Mesendoderm (in vitro differentiated cells): Measurements from ENCODE around the gene IQSEC1.

Source experiments
- DNase-seq: peaks from one replicate; pipeline ENCODE4 v3.0.0; 2013
- H2AK5ac ChIP-seq: 2 replicates; pipeline ENCODE4 v1.6.1; 2013; ENCODE audit warnings: low read length, inconsistent platforms
- H2BK120ac ChIP-seq: 2 replicates; pipeline ENCODE4 v1.6.1; 2013; ENCODE audit warnings: low read depth, mild to moderate bottlenecking, low read length, moderate library complexity, mixed read lengths
- H2BK15ac ChIP-seq: replicated peaks from 2 replicates; pipeline ENCODE4 v1.6.1; 2013; ENCODE audit warnings: low read depth, mild to moderate bottlenecking, moderate library complexity
- H2BK5ac ChIP-seq: 2 replicates; pipeline ENCODE4 v1.6.1; 2013; ENCODE audit warnings: low read length, inconsistent platforms
- H3K18ac ChIP-seq: 2 replicates; pipeline ENCODE4 v1.6.1; 2013; ENCODE audit warnings: mild to moderate bottlenecking, low read length, mixed read lengths
- H3K23ac ChIP-seq: one replicate; pipeline ENCODE4 v1.6.1; 2013; ENCODE audit warnings: low read length
- H3K27ac ChIP-seq: 2 replicates; pipeline ENCODE4 v1.5.1; 2013; ENCODE audit warnings: low read depth, mild to moderate bottlenecking, inconsistent platforms, low read length, moderate library complexity
- H3K27me3 ChIP-seq: 2 replicates; pipeline ENCODE4 v1.6.1; 2013; ENCODE audit warnings: low read length, control low read depth, mild to moderate bottlenecking, inconsistent platforms; ENCODE audit not compliant: insufficient read depth, poor library complexity
- H3K36me3 ChIP-seq: 2 replicates; pipeline ENCODE4 v1.6.1; 2013; ENCODE audit warnings: low read length, inconsistent platforms; ENCODE audit not compliant: control insufficient read depth, insufficient read depth
- H3K4ac ChIP-seq: one replicate; pipeline ENCODE4 v1.6.1; 2013; ENCODE audit warnings: low read depth, mild to moderate bottlenecking, low read length, moderate library complexity
- H3K4me1 ChIP-seq: 2 replicates; pipeline ENCODE4 v1.6.1; 2013; ENCODE audit warnings: low read depth, low read length, inconsistent platforms; ENCODE audit not compliant: control insufficient read depth
- H3K4me2 ChIP-seq: 2 replicates; pipeline ENCODE4 v1.6.1; 2013; ENCODE audit warnings: low read length
- H3K4me3 ChIP-seq: 2 replicates; pipeline ENCODE4 v1.5.1; 2013; ENCODE audit warnings: mild to moderate bottlenecking, low read length
- H3K56ac ChIP-seq: one replicate; pipeline ENCODE4 v1.6.1; 2013; ENCODE audit warnings: low read length
- H3K79me1 ChIP-seq: 2 replicates; pipeline ENCODE4 v1.6.1; 2013; ENCODE audit warnings: low read length, inconsistent platforms
- H3K79me2 ChIP-seq: 2 replicates; pipeline ENCODE4 v1.6.1; 2013; ENCODE audit warnings: mild to moderate bottlenecking, low read length; ENCODE audit not compliant: control insufficient read depth, insufficient read depth
- H3K9ac ChIP-seq: 2 replicates; pipeline ENCODE4 v1.6.1; 2013; ENCODE audit warnings: low read length, inconsistent platforms
- H4K5ac ChIP-seq: one replicate; pipeline ENCODE4 v1.6.1; 2013; ENCODE audit warnings: low read length
- H4K8ac ChIP-seq: one replicate; pipeline ENCODE4 v1.6.1; 2013; ENCODE audit warnings: low read depth, mild to moderate bottlenecking, control low read depth, low read length, moderate library complexity
- WGBS: extraction: QIAGEN DNeasy Blood & Tissue Kit; methylation state at CpG from one replicate; pipeline ENCODE4 v1.1.7; 2013; ENCODE audit warnings: low lambda C conversion rate, missing lambda C conversion rate; ENCODE audit not compliant: insufficient coverage; ENCODE audit errors: extremely low coverage; 5-methylcytosine and 5-hydroxymethylcytosine counted together

IQSEC1 gene

DNA sequence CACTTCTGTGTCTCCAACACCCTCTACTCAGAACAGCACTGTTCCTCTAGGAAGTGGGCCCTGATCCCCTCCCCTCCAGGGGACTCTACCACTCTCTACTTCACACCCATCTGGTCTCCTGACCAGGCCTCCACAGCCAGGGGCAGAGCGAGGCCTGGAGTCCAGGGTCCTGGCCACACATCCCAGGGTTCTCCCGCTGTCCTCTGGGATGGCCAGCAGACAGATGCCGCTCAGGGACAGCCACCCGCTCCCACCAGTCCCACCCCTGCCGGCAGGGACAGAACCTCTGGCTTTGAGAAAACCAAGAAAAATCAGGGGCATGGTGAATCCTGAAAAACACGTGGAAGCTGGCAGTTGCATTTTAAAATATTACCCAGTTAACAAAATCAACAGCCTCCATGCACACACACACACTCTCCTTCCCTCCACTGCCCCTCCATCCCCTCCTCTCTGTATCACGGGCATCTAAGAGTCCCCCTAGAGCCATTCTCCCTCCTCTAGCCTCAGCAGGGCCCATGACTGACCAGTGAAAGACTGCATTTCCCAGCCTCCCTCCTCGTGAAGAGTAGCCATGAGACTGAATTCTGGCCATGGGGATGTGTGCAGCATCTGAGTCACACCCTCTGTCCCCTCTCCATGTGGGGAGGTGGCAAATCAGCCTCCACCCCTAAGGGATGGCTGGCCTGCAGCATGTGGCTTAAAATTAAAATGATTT, 32.1 kb upstream of the IQSEC1 start:
- Histone ChIP-seq H3K27me3 (no peaks in the 10 kb centered on the region), H3K79me1 (no peaks in the 10 kb centered on the region), H2BK15ac (no peak overlapping the region), H3K36me3 (no peaks in the 10 kb centered on the region), H2AK5ac (no peak overlapping the region), H3K4me3 (no peak overlapping the region), H3K4me2 (no peak overlapping the region), H3K18ac (no peak overlapping the region), H3K4ac (no peak overlapping the region), H3K4me1 (no peaks in the 10 kb centered on the region), H2BK5ac (no peak overlapping the region), H3K79me2 (no peaks in the 10 kb centered on the region), H4K8ac (no peak overlapping the region), H3K9ac (no peak overlapping the region), H3K27ac (no peak overlapping the region), H4K5ac (no peak overlapping the region), H2BK120ac (no peak overlapping the region), H3K56ac (no peak overlapping the region), H3K23ac (no peak overlapping the region)
- WGBS: no CpG with 5 or more reads among the region's 8 CpGs
- no peak for DNase-seq

GRCh38 chr3:13104511-13104910, 31.3 kb upstream of the IQSEC1 start:
- no CpG with 5 or more reads among the region's 12 CpGs for WGBS
- no peaks in the 10 kb centered on the region for H3K36me3 ChIP-seq
- H3K4me1 ChIP-seq: no peaks in the 10 kb centered on the region
- no peak overlapping the region for H3K27ac ChIP-seq
- H3K4me3 ChIP-seq: no peak overlapping the region
- H3K56ac ChIP-seq: no peak overlapping the region
- H3K79me1 ChIP-seq: no peaks in the 10 kb centered on the region
- no peak overlapping the region for H2BK120ac ChIP-seq
- no peak overlapping the region for H3K9ac ChIP-seq
- DNase-seq: no peak
- no peak overlapping the region for H2BK5ac ChIP-seq
- no peaks in the 10 kb centered on the region for H3K79me2 ChIP-seq
- no peaks in the 10 kb centered on the region for H3K27me3 ChIP-seq
- no peak overlapping the region for H2BK15ac ChIP-seq
- H3K18ac ChIP-seq: no peak overlapping the region
- no peak overlapping the region for H3K4ac ChIP-seq
- no peak overlapping the region for H2AK5ac ChIP-seq
- H3K23ac ChIP-seq: no peak overlapping the region
- no peak overlapping the region for H4K8ac ChIP-seq
- no peak overlapping the region for H3K4me2 ChIP-seq
- H4K5ac ChIP-seq: no peak overlapping the region

GRCh38 chr3:13103416-13104058, 30.3 kb upstream of the IQSEC1 start:
- Histone ChIP-seq H2BK15ac (no peak overlapping the region), H3K23ac (no peak overlapping the region), H3K4me2 (no peak overlapping the region), H3K18ac (no peak overlapping the region), H2BK5ac (no peak overlapping the region), H3K9ac (no peak overlapping the region), H3K4me3 (no peak overlapping the region), H3K27ac (no peak overlapping the region), H3K27me3 (no peaks in the 10 kb centered on the region), H3K79me1 (no peaks in the 10 kb centered on the region), H2AK5ac (no peak overlapping the region), H3K36me3 (no peaks in the 10 kb centered on the region), H4K8ac (no peak overlapping the region), H3K79me2 (no peaks in the 10 kb centered on the region), H3K4me1 (no peaks in the 10 kb centered on the region), H3K56ac (no peak overlapping the region), H2BK120ac (no peak overlapping the region), H3K4ac (no peak overlapping the region), H4K5ac (no peak overlapping the region)
- no CpG with 5 or more reads among the region's 13 CpGs for WGBS
- DNase-seq: no peak

DNA sequence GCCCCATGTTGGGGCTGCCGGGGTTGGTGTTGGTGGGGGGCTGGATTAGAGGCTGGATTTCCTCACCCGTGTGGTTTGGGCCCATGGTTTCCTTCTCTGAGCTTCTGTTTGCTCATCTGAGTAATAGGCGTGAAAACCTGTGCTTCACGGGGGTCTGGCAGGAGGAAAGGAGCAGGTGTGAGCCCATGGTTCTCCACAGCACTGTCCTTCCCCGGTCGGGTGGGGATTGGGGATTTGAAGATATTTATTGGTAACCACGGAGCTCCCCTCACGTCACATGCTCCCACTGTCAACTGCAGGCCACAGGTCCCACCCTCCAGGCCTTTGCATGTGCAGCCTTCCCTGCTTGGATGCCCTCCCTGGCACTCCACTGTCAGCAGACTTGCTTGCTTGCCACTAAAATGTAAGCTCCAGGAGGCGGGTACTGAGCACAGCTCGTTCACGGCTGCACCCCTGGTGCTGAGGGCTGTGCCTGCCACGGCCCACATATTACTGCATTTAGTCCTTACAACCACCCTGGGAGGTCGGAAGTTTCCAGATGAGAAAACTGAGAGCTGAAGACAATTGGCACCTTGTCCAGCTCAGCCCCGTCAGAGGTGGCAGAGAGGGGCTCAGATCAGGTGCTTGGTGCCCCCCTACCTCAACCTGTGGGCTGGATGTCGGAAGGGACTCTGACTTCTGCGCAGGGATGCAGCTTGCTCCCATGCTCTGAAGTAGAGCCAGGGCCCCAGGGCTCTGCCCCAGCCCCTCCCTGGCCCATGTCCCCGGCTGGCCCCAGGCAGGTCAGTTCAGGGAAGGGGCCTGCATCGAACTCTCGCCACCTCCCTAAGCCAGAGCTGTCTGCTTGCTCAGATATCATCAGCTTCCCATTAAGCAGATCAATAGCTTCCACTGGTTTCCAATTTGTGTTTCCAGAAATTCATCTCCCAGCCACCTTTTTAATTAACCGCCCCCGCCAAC, 29.4 kb upstream of the IQSEC1 start:
- no peaks in the 10 kb centered on the region for H3K36me3 ChIP-seq
- H4K8ac ChIP-seq: no peak overlapping the region
- no peak overlapping the region for H3K4me2 ChIP-seq
- no peak for DNase-seq
- H3K79me1 ChIP-seq: no peaks in the 10 kb centered on the region
- no peak overlapping the region for H4K5ac ChIP-seq
- no peak overlapping the region for H3K4ac ChIP-seq
- no peak overlapping the region for H2BK5ac ChIP-seq
- H3K79me2 ChIP-seq: no peaks in the 10 kb centered on the region
- H3K9ac ChIP-seq: no peak overlapping the region
- H3K27me3 ChIP-seq: no peaks in the 10 kb centered on the region
- WGBS: no CpG with 5 or more reads among the region's 21 CpGs
- H2BK120ac ChIP-seq: no peak overlapping the region
- no peaks in the 10 kb centered on the region for H3K4me1 ChIP-seq
- no peak overlapping the region for H3K4me3 ChIP-seq
- H3K56ac ChIP-seq: no peak overlapping the region
- H3K27ac ChIP-seq: no peak overlapping the region
- H2BK15ac ChIP-seq: no peak overlapping the region
- no peak overlapping the region for H2AK5ac ChIP-seq
- H3K18ac ChIP-seq: no peak overlapping the region
- no peak overlapping the region for H3K23ac ChIP-seq

GRCh38 chr3:13099707-13100106, 26.5 kb upstream of the IQSEC1 start:
- Histone ChIP-seq H3K79me2 (no peaks in the 10 kb centered on the region), H2BK5ac (no peak overlapping the region), H3K18ac (no peak overlapping the region), H4K5ac (no peak overlapping the region), H3K4me2 (no peak overlapping the region), H3K79me1 (no peaks in the 10 kb centered on the region), H3K56ac (no peak overlapping the region), H3K9ac (no peak overlapping the region), H3K4me3 (no peak overlapping the region), H2AK5ac (no peak overlapping the region), H4K8ac (no peak overlapping the region), H3K4me1 (no peaks in the 10 kb centered on the region), H3K4ac (no peak overlapping the region), H2BK15ac (no peak overlapping the region), H3K36me3 (no peaks in the 10 kb centered on the region), H2BK120ac (no peak overlapping the region), H3K23ac (no peak overlapping the region), H3K27ac (no peak overlapping the region), H3K27me3 (no peaks in the 10 kb centered on the region)
- no CpG with 5 or more reads among the region's 10 CpGs for WGBS
- DNase-seq: no peak
